ENCODE results near the gene TCEAL7.

Gene TCEAL7

GRCh38 chrX:103367502-103367901 lies 37.5 kb downstream of the TCEAL7 start:
- FAIRE-seq, result no peak
- no peak for DNase-seq (ENCODE audit: insufficient read length, low spot score)
- no peak for TF ChIP-seq CTCF (IDR thresholded peaks at IDR 0.05; ENCODE audit: insufficient read depth, missing control alignments)

GRCh38 chrX:103369479-103369878 lies 39.4 kb downstream of the TCEAL7 start:
- DNase-seq (ENCODE audit: insufficient read length, low spot score), result no peak
- FAIRE-seq, result no peak
- TF ChIP-seq CTCF (IDR thresholded peaks at IDR 0.05; ENCODE audit: insufficient read depth, missing control alignments), result no peak

- TF ChIP-seq CTCF (IDR thresholded peaks at IDR 0.05; ENCODE audit: insufficient read depth, missing control alignments), result no peak
- no peak for FAIRE-seq
- no peak for DNase-seq (ENCODE audit: insufficient read length, low spot score)
These were observed 42.8 kb downstream of the TCEAL7 start for GRCh38 chrX:103372886-103373285.

DNA sequence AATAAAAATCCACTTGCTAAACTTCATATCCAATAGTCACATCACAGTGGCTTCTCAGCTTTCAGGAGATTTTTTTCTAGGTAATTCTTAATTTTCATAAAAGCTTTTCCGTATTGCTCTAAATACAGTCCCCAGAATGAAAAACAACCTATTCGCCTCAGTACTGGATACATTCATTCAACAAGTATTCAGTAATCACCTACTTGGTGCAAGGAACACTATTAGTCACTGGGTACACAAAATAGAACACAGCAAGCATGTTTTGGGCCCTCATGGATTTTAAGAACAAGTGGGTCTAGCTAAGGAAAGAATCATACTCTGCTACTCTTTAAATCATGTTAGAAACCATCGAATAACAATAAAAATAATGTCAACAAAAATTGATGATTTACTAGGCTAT lies 43.5 kb downstream of the TCEAL7 start:
- DNase-seq (ENCODE audit: insufficient read length, low spot score) (no peak), FAIRE-seq (no peak)
- no peak for TF ChIP-seq CTCF (IDR thresholded peaks at IDR 0.05; ENCODE audit: insufficient read depth, missing control alignments)

DNA sequence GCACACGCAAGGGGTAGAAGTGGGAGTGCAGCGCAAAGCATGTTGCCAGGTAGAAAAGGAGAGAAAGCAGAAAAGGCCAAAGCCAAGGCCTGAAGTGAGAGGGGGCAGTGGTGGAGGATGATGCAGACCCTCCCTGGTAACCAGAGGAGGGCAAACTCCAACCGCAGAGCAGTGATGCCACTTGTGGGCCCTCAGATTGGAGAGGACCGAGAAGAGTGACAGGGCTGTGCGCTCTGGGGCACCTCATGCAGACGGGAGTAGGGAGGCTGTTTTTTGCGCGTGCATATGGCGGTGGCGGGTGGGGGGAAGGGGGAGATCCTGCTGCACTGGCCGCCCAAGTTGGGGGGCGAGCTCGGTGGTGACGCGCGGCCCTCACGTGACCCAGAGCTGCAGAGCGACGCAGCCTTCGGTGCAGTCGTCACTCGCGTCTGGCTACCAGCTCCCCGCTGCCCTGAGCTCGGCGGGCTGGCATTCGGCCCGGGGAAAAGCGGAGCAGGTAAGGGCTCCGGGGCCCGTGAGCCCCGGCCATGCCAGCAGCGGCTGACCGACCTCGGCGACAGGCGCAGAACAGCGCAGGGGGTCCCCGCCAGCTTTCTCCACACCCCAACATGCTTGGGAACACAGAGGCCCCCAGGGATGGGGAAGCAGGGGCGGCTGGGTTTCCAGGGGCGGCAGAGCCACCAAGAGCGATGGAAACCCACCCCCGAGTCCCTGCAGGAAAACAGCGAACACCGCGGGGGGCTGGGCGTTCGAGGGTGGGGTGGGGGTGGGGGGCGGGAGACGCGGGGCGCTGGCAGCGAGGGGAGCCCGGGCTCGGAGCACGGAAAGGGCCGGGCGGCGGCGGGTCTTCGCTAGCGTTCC lies 46.3 kb downstream of the TCEAL7 start, which contains the start of gene BEX3:
Gene BEX3, plus strand, starts transcription at position 421 of the 861 bp plus-strand sequence. CDS start 984 bp downstream, outside the sequence.
- no peak for TF ChIP-seq CTCF (IDR thresholded peaks at IDR 0.05; ENCODE audit: insufficient read depth, missing control alignments)
- DNase-seq (ENCODE audit: insufficient read length, low spot score) (peak; percentile 36), FAIRE-seq (no peak)

- no peak for DNase-seq (ENCODE audit: insufficient read length, low spot score)
- TF ChIP-seq CTCF (IDR thresholded peaks at IDR 0.05; ENCODE audit: insufficient read depth, missing control alignments), result no peak
- FAIRE-seq, result no peak
These were observed 46.9 kb downstream of the TCEAL7 start for GRCh38 chrX:103376979-103377324.

GRCh38 chrX:103378990-103379389 lies 49.0 kb downstream of the TCEAL7 start:
- no peak for TF ChIP-seq CTCF (IDR thresholded peaks at IDR 0.05; ENCODE audit: insufficient read depth, missing control alignments)
- DNase-seq (ENCODE audit: insufficient read length, low spot score), result no peak
- no peak for FAIRE-seq
